ENCODE results near the gene NLE1.
"Not testable (repeated sequence)": the region's sequence is repeated elsewhere in the genome, so short reads cannot be mapped to it uniquely, and the experiment has no call there.

Gene NLE1

DNA sequence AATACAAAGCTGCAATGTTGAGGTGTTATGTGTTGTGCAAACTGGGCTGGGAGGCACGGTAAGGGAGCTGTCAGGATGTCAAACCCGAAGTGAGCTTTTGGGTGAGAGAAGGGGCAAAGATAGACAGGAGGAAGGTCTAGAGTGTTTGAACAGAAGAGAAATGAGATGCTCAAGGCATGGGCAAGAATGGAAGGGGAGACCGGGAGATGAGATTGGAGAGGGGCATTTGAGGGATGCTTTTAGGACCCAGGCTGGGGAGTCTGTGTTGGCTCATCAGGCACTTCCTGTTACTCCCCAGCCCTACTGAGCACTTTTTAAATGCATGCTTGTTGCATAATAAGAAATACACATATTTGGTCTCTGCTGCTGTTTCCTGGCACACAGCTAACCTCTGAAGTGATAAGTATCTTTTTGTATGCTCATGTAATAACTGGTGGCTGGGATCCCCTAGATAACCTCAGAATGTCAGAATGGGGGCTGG is 19.2 kb upstream of the NLE1 start:
- DNase-seq: no peak

DNA sequence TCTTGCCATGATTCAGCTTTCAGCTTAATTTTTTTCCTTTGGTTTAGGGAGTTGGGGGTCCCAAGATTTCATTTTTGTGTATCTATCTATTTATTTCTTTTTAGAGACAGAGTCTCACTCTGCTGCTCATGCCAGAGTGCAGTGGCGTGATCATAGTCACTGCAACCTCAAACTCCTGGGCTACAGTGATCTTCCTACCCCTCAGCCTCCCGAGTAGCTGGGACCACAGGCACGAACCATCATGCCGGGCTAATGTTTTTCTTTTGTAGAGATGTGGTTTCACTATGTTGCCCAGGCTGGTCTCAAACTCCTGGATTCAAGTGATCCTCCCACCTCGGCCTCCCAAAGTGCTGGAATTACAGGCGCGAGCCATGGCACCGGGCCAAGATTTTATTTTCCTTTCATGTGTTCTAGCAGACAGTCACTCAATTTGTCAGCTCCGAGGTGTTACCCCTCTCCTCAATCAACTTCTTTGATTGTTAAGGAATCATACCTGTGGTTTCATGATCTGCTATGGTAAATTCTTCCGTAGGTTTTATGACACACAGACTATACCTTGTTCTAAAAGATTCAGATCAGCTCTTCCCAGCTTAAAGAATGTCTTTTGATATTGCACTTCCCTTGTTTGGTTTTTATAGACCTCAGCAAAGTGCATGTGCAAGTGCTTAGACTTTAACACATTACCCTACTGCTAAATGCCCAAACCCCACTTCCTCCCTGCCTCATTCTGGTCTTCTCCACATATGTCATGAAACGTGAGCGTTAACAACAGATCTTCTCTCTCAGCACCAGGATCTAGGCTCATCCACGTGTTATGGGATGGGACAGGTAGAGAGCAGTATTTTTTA is 18.5 kb upstream of the NLE1 start:
- no peak for DNase-seq

DNA sequence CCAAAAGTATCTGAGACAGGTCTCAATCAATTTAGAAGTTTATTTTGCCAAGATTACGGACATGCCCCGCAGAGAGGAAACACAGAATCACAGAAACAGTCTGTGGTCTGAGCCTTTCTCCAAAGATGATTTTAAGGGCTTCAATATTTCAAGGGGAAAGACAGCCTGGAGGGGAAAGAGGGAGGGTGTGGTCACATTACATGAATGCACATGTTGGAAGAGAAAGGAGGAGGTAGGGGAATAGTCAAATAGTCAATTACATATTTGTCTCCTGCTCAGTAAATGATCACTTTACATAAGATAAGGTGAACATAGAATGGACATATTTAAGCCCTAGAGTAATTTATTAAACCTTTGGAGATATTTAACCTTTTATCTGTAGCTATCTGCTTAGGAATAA is 17.8 kb upstream of the NLE1 start:
- no peak for DNase-seq

DNA sequence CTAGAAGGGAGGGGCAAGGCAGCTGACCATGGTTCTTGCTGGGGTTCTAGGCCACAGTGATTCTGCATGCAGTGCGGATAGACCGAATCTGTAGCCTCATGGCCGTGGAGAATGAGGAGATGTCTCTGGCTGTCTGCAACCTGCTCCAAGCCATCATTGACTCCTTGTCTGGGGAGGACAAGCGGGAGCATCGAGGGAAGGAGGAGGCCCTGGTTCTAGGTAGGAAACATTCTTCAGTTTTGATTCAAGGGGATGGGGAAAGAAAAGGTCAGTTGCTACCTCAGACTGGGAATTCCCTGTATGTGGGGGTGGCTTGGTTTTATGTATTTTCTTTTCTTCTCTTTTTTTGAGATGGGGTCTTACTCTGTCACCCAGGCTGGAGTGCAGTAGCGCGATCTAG is 13.1 kb upstream of the NLE1 start:
- DNase-seq: no peak

DNA sequence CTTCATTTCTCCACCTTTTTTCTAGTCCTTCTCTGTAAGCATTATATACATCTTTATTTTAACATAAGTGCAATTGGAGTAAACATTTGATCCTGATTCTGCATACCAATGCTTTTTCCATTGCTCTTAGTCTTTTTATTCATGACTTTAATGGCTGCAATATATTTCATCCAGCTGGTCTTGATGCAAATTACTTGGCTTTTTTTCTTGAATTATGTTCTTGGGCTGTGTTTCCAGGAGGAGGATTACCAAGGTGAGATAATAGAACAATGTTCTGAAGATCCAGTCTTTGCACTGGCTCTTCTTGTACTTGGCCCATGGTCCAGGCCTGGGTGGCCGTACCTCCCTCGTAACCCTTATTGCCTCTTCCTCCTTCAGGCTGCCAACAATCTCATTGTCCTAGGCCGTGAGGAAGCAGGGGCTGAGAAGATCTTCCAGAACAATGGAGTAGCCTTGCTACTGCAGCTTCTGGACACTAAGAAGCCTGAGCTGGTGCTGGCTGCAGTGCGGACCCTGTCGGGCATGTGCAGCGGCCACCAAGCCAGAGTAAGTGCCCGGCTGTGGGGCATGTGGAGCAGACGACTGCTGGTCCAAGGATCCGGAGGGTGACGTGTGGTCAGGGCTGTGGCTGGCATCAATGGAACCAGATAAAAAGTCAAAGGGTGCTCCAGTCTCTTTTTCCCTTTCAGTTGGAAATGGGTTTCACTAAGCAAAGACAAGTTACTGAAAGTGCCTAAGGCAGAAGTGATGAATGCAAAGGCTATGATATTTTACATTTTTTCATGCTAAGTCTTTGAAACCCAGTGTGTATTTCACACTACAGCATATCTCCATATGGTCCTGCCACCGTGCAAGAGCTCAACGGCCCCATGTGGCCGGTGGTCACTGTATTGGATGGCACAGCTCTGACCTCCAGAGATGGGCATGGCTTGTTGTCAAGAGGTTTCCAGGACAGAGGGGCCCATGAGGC is 12.4 kb upstream of the NLE1 start:
- DNase-seq: no peak

DNA sequence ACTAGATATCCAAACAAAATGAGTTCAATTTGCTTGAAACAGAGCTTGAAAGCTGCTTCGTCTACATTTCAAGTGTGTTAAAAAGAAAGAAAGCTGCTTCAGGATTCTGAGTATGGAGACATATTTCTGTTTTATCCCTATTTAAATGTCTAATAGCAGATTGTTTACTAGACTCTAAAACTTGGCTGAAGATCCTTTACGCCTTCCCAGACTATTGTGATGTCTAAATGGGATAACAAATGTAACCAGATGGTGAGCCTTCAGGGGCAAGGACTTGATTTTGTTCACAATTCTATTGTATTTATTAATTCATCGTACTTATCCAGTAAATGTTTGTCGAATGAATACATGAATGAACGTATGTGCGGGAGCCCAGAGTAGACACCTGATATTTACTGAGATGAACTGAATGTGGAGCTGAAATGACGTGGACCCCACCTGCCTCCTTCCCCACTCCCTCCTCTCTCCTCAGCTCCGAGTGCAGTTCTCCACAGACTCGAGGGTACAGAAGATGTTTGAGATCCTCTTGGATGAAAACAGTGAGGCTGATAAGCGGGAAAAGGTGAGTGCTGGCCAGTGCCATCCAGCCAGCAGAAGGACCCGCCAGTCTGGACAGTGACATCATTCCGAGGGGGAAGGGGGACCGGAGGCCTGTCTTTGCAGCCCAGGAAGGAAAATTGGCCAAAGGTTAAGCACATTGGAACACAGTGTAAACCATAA is 10.5 kb upstream of the NLE1 start:
- no peak for DNase-seq

DNA sequence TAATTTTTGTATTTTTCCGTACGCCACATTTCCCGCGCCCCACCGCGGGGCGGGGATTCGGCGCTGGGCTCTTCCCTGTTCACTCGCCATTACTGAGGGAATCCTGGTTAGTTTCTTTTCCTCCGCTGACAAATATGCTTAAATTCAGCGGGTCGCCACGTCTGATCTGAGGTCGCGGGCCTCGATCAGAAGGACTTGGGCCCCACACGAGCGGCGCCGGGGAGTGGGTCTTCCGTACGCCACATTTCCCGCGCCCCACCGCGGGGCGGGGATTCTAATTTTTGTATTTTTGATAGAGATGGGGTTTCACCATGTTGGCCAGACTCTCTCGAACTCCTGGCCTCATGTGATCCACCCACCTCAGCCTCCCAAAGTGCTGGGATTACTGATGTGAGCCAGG is 9.0 kb upstream of the NLE1 start:
- DNase-seq: not testable (repeated sequence)

DNA sequence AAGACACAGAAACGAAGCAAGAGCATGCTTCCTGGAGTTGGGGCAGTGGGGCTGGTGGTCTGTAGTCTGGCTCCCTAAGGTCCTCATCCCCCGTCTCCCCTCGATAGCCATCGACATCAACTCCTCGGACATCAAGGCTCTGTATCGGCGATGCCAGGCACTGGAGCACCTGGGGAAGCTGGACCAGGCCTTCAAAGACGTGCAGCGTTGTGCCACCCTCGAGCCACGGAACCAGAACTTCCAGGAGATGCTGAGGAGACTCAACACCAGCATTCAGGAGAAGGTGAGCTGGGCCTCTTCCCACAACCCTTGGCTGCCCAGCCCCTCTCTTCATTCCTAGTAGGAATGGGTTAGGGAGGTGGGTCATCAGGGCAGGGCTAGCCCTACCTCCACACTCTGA is 7.8 kb upstream of the NLE1 start:
- DNase-seq: no peak

DNA sequence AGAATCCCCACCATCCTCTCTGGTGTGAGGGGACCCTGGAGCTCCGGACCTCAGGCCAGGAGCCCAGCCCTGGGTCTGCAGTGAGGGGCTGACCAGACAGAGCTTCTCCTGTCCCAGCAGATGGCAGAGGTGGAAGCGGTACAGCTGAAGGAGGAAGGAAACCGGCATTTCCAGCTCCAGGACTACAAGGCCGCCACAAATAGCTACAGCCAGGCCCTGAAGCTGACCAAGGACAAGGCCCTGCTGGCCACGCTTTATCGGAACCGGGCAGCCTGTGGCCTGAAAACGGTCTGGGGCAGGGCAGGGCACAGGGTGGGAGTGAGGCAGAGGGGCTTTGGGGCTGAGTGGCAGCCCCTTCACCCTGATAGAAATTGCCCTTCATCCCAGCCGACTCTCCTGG is 6.0 kb upstream of the NLE1 start:
- no peak for DNase-seq

DNA sequence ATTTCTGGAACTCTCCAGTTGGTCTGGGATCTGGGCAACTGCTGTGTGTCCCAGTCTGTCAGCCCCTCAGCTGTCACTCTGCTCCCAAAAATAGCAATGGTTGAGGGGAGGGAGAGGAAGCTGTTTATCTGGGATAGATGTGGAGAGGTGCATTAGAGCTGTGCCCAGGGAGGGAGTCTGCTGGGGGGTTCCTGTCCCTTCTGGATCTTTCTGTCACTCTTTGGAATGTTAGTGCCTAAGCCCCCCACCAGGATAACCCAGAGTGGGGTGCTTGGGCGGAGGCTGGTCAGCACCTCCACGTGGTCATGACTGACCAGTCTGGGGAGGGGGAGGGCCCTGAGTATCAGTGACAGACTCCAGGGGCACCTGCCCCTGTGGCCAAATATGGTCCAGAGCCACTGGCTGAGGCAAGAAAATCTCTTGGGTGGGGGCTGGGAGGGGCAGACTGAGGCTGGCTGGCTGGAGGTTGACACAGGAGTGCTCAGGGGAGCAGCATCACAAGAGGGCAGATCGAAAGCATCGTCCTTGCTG is 5.3 kb upstream of the NLE1 start, which contains the start of gene UNC45B:
Gene UNC45B (plus strand): TSS at position 443 of the 531 bp plus-strand sequence. CDS start 447 bp downstream, outside the sequence.
- DNase-seq: no peak

DNA sequence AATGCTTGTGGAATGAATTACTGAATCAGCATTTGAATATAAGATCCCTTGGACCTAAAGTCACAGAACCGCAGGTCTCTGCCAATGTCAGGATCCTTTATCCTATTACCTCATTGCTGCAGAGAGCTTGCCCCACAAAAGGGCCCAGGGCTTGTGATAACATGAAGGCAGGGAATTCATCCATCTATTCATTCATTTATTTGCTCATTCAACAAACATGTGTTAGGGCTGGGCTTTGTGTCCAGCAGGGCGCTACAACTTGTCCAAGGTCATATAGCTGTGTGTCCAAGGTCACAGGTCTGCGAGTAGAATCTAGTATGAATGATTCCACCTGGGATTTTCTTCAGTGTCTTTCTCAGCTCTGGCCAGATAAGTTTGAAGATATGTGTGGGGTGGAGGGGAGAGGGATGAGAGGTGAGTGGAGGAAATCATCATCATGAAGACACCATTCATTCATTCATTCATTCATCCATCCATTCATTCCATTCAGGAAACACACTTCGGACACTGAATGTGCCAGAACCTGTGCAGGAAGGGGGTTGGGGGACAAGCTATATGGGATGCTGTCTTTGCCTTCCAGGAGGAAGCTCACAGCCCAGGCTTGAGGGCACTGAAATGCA is 4.2 kb upstream of the NLE1 start:
- no peak for DNase-seq

DNA sequence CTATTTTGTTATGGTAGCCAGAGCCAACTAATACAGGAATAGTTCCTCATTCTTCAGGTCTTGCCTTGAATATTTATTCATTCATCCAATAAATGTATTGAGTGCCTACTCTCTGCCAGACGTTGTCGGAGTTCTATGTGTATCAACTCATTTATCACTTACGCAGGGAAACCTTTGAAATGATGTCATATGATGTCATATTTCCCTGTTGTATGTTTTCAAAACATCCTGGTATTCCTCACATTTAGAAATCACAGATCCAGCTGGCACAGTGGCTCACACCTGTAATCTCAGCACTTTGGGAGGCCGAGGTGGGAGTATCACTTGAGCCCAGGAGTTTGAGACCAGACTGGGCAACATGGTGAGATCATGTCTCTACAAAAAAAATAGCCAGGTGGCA is 2.7 kb upstream of the NLE1 start:
- DNase-seq: no peak

DNA sequence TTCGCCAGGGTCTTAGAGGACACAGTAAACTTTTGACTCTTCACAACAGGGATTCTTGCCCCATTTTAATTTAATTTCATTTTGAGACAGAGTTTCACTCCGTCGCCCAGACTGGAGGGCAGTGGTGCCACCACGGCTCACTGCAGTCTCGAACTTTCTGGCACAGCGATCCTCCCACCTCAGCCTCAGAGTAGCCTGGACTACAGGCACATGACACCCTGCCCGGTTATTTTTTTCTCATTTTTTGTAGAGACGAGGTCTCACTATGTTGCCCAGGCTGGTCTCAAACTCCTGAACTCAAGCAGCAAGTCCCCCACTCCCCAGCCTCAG is 329 bp upstream of the NLE1 start:
- DNase-seq: no peak

DNA sequence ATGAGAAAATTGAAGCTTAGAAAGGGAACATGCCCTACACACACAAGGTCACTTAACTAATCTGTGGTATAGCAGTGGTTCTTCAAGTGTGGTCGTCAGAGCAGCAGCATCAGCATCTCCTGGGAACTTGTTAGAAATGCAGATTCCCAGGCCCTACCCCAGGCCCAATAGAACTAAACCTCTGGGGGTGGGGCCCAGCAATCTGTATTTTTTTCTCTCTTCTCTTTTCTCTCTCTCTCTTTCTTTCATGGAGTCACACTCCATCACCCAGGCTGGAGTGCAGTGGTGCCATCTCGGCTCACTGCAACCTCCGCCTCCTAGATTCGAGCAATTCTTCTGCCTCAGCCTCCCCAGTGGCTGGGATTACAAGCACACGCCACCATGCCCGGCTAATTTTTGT is 3.9 kb downstream of the NLE1 start:
- DNase-seq: no peak

DNA sequence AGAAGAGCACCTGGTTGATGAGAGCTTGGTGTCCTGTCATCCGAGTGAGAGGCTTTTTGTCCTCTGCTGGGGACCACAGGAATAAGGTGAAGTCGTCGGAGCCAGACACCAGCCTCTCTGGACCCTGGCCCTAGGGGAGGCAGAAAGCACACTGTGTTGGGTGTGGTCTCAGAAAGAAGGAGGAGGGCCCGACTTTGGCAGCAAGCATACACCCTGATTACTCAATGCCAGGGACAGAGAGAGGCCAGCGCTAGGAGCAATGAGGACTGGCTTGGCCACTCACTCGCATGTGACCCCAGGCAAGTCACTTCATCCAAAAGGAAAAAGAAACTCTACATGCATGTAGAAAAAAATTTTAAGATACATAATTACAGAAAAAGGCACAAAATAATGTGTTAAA is 6.8 kb downstream of the NLE1 start:
- no peak for DNase-seq

DNA sequence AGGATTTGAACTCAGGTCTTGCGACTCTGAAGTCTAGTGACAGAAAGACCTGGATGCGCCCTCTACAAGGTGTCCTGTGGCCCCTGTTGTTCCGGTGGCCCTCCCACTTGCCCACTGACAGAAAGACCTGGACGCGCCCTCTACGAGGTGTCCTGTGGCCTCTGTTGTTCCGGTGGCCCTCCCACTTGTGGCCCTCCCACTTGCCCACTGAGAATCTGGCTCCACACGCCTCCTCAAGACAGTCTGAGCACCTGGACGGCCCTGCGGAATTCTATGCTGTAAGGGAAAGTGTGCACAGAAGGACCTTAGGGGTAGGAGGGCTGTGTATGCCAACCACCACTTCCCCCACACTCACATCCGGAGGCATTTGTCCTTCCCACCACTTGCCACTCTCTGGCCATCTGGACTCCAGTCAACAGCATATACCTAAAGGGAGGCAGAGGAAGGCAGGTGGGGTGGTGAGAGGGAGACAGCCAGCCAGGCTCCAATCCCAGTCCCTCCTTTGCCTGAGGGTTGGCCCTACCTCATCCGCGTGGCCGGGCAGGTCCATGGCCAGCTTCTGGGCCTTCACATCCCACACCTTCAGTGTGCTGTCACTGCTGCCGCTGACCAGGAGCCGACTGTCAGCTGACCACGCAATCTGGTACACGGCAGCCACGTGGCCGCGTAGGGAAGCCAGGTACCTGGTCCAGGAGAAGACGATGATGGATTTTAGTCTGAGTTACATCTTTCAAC is 9.1 kb downstream of the NLE1 start:
- DNase-seq: no peak

DNA sequence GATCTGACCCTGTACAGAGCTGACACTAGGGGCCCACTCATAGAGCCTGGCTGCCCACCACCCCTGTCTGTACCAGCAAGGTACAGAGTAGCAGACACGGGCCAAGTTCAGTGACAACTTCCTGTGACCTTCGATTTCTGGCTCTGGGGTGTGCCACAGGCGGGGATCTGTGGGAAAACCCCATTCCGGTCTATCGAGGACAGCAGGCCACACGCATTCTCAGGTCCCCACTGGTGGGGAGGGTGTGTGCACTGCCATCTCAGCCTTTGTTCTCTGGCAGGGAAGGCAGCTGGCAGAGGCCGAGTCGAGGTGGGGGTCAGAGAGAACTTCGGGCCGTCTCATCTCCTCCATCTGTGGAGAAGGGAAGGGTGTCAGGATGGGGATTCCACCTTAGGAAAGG is 10.0 kb downstream of the NLE1 start:
- no peak for DNase-seq

DNA sequence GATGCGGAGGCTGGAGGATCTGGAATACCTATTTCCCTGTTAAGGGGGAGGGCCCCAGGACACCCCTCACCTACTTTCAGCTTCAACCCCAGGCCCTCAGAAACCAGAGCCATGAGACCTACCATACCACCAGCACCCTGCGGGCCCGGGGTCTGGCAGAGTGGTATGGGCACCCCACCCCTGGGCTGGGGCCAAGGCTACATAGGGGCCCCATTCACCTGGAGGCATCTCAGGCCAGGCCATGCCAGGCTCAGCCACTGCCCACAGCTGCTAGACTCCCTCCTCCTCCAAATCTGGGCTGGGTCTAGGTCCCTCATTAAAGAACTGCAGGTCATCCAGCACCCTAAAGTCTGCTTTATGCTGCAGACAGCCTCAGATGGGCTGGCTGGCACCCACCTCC is 11.7 kb downstream of the NLE1 start:
- DNase-seq: no peak

DNA sequence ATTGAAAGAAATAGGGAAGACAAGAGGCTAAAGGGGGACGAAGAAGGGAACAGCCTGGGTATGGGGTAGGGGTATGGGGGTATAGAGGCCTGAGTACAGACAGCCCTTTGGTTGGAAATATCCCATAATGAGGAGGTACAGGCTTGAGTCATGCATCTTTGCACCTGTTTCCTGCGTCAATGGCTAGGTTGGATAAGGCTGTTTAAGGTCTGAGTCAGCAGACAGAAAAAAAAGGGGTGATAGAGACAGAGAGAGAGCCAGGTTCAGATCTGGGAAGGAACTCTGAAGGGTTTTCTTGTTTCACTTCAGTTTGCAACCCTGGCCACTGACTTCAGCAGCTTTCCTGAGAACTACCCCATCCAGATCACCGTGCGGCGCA is 12.1 kb downstream of the NLE1 start:
- no peak for DNase-seq

DNA sequence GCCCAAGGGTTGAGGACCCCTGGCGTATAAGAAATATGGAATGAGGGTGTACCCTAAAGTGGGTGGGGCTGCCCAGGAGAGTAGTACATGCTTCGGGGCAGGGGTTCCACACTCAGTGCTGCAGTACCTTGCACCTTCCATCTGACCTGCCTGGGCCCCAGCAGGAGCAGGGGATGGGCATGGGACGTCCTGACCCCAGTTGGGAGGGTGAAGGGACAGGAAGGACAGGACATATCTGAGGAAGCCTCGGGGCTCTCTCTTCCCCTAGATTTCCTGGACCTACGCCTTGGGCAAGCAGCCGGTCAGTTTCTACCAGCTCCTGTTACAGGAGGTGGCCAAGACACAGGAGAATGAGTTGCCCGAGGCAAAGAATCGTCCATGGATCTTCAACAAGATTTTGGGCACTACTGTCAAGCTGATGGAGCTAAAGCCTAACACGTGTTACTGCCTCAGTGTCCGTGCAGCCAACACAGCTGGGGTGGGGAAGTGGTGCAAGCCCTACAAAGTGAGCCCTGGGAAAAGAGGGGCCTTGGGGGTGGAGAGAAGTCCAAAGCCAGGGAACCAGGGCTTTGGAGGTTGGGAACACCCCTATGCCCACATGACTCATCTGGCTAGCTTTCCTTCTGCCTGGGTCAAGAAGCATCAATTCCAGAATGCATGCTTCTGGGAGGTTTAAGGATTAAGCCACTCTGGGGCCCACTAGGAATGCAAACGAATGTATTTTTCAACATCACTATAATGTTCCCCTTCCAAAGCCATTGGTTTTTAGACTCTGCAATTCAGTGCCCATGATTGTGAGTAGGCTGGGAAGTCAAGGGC is 12.7 kb downstream of the NLE1 start:
- no peak for DNase-seq

All from GDM1 (cell line).